ENCODE measurements around the gene HOXC4. TPM values are rescaled to one million over a fixed set of nuclear protein-coding genes. Genes with fewer than 3 reads are reported as not detected.
A peak's percentile ranks its signal among the peaks of the same experiment; 100 is the strongest.

Gene HOXC4
- total and polyA plus RNA-seq, 10 of the 15 experiments (the other 5 are each of a cell fraction or from before 2014, with no cell fraction given), result 1.0 to 11.4 (median 4.2) TPM

GRCh38 chr12:54015018-54015931, 38.4 kb upstream of the HOXC4 start (continued):
- no peak for TF ChIP-seq E2F4 (IDR thresholded peaks at IDR 0.05; ENCODE audit: low read depth, low read length)

DNA sequence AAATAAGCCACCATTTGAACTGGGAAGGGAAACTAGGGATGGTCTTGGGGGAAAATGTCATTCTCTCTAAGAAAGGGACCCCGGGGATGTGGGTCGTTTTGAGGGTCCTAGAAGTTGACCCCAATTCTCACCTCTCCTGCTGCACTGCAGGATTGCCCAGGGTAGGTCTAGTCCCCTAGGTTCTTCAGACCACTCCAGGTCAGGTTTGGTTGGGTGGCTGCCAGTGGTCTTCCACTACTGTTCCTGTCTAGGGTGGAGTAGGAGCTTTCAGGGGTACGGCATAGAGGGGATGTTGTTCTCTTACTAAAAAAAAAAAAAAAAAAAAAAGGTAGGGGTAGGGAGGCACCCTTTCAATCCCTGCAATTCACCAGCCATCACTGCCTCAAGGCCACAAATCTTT, 37.6 kb upstream of the HOXC4 start:
- H3K36me3 ChIP-seq (ENCODE audit: control insufficient read depth in 2 of 2, insufficient read depth in 2 of 2, low read length in 1 of 2), result no peaks in the 10 kb centered on the region
- WGBS (ENCODE audit: insufficient coverage, insufficient replicate concordance, low lambda C conversion rate, missing lambda C conversion rate), result 25% methylated on average over 3 of the region's 3 CpGs
- ATAC-seq (no peak), FAIRE-seq (no peak), DNase-seq (ENCODE audit: low read depth, low spot score) (no peak)
- RAD21 ChIA-PET (ENCODE audit: unreplicated experiment), result interaction anchor here (2.1 kb wide), 2 partner anchors 37 to 176 kb away, joined by 10 to 15 read pairs; partner anchors contain the start of gene HOXC4
- SMC1A ChIA-PET (ENCODE audit: uncharacterized antibody, unreplicated experiment), result interaction anchor here (1.0 to 2.5 kb wide), 4 partner anchors 9 to 174 kb away, joined by 6 to 22 read pairs (median 12); partner anchors contain the start of genes HOXC4, HOXC5 and SMUG1
- in situ Hi-C loops (cut with MboI) (no loop called here), intact Hi-C loops (cut with micrococcal nuclease; ENCODE audit: unreplicated experiment) (no loop called here)
- H3K9me3 ChIP-seq (replicated peaks; ENCODE audit: control insufficient read depth, insufficient read depth, low read length), result no peaks in the 10 kb centered on the region
- no peak overlapping the region for H2AFZ ChIP-seq (ENCODE audit: control insufficient read depth, low read depth, low read length)
- no peaks in the 10 kb centered on the region for H3K79me2 ChIP-seq (ENCODE audit: control insufficient read depth, insufficient read depth, low read length)
- no peak for TF ChIP-seq RAD21 (IDR thresholded peaks at IDR 0.05; ENCODE audit: insufficient read depth, low read depth, low read length)
- no peak for TF ChIP-seq JUND (IDR thresholded peaks at IDR 0.05; ENCODE audit: low read depth, low read length)
- no peak for TF ChIP-seq BHLHE40 (IDR thresholded peaks at IDR 0.05; ENCODE audit: borderline replicate concordance in 1 of 2, low read depth in 2 of 2, low read length in 1 of 2)
- TF ChIP-seq NFXL1 (IDR thresholded peaks at IDR 0.05; ENCODE audit: borderline replicate concordance), result no peak
- TF ChIP-seq IKZF1 (conservative IDR thresholded peaks at IDR 0.05), result no peak
- no peak for TF ChIP-seq ZNF207 (IDR thresholded peaks at IDR 0.05; ENCODE audit: borderline replicate concordance)
- no peak for TF ChIP-seq SMAD5 (IDR thresholded peaks at IDR 0.05; ENCODE audit: low read depth)
- TF ChIP-seq, protein P1, sequence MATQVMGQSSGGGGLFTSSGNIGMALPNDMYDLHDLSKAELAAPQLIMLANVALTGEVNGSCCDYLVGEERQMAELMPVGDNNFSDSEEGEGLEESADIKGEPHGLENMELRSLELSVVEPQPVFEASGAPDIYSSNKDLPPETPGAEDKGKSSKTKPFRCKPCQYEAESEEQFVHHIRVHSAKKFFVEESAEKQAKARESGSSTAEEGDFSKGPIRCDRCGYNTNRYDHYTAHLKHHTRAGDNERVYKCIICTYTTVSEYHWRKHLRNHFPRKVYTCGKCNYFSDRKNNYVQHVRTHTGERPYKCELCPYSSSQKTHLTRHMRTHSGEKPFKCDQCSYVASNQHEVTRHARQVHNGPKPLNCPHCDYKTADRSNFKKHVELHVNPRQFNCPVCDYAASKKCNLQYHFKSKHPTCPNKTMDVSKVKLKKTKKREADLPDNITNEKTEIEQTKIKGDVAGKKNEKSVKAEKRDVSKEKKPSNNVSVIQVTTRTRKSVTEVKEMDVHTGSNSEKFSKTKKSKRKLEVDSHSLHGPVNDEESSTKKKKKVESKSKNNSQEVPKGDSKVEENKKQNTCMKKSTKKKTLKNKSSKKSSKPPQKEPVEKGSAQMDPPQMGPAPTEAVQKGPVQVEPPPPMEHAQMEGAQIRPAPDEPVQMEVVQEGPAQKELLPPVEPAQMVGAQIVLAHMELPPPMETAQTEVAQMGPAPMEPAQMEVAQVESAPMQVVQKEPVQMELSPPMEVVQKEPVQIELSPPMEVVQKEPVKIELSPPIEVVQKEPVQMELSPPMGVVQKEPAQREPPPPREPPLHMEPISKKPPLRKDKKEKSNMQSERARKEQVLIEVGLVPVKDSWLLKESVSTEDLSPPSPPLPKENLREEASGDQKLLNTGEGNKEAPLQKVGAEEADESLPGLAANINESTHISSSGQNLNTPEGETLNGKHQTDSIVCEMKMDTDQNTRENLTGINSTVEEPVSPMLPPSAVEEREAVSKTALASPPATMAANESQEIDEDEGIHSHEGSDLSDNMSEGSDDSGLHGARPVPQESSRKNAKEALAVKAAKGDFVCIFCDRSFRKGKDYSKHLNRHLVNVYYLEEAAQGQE (IDR thresholded peaks at IDR 0.05; ENCODE audit: low read depth, low read length), result no peak
- TF ChIP-seq HDAC6 (IDR thresholded peaks at IDR 0.05; ENCODE audit: unreplicated experiment), result no peak
- 0 out of 2 replicates have a peak overlapping the region, but pooled peaks have one; percentile 17 for H3K4me2 ChIP-seq (ENCODE audit: control insufficient read depth, insufficient read depth)
- no peak overlapping the region for H3K9ac ChIP-seq (ENCODE audit: control insufficient read depth, insufficient read depth, low read length)
- H3K27ac ChIP-seq (ENCODE audit: control insufficient read depth, insufficient read depth), result no peak overlapping the region
- no peaks in the 10 kb centered on the region; the same call in 1 of the 2 replicates for H4K20me1 ChIP-seq (ENCODE audit: control insufficient read depth, insufficient read depth)
- no peak overlapping the region for H3K4me3 ChIP-seq
- CTCF ChIA-PET, result interaction anchor here (0.7 to 3.8 kb wide), 10 partner anchors 8 to 364 kb away, joined by 3 to 27 read pairs (median 16); partner anchors contain the start of genes HOXC10, HOXC5, HOXC6 and HOXC8
- peaks cover 12 to 28% of the 10 kb centered on the region in 2 experiments for H3K27me3 ChIP-seq (replicated peaks in 1 of 2; ENCODE audit: control insufficient read depth in 2 of 2, insufficient read depth in 2 of 2, low read length in 1 of 2)
- no TSS peak for BruUV-seq (replicated peaks)
- H3K4me1 ChIP-seq (ENCODE audit: control insufficient read depth, insufficient read depth, low read length), result peaks cover 13% of the 10 kb centered on the region
- POLR2A ChIA-PET, result interaction anchor here (0.6 to 1.5 kb wide), 2 partner anchors 9 to 38 kb away, joined by 4 to 5 read pairs; partner anchors contain the start of gene HOXC4

Data from GM12878 (cell line).